CD14-positive monocyte (primary cell): ENCODE results near the gene NTNG1. TPM values are rescaled to one million over a fixed set of nuclear protein-coding genes. Genes with fewer than 3 reads are reported as not detected.

Experiments
- DNase-seq, 3 donors: peaks; one replicate each; pipeline ENCODE4 v3.0.0-alpha.2; 2011 to 2022
- H2AFZ ChIP-seq: 2 replicates; pipeline ENCODE4 v1.6.0; 2012; ENCODE audit warnings: mild to moderate bottlenecking, low read depth, low read length, inconsistent platforms; ENCODE audit not compliant: insufficient read depth, poor library complexity, severe bottlenecking
- H3K27ac ChIP-seq, 2 donors: 1 replicate in 1 of 2; 2 replicates in 1 of 2; pipeline ENCODE4 v1.5.1; 2012 to 2013; ENCODE audit warnings: low read length in 2 of 2, control low read depth in 1 of 2, inconsistent platforms in 1 of 2, low read depth in 1 of 2, mild to moderate bottlenecking in 1 of 2
- H3K27me3 ChIP-seq, 2 donors: one replicate each; pipeline versions ENCODE4 v1.6.0 to v1.6.1; 2011 to 2013; ENCODE audit warnings: low read length in 2 of 2; ENCODE audit not compliant: control insufficient read depth in 2 of 2, insufficient read depth in 2 of 2
- H3K36me3 ChIP-seq, 2 donors: replicated peaks in 1 of 2; 1 replicate in 1 of 2; 2 replicates in 1 of 2; pipeline versions ENCODE4 v1.5.1 to v1.6.1; 2012 to 2013; ENCODE audit warnings: low read length in 2 of 2, control low read depth in 1 of 2, inconsistent platforms in 1 of 2, mild to moderate bottlenecking in 1 of 2; ENCODE audit not compliant: insufficient read depth in 2 of 2, control insufficient read depth in 1 of 2
- H3K4me1 ChIP-seq, 2 donors: 1 replicate in 1 of 2; 2 replicates in 1 of 2; pipeline versions ENCODE4 v1.5.1 to v1.6.1; 2012 to 2013; ENCODE audit warnings: low read length in 2 of 2, control low read depth in 1 of 2, inconsistent platforms in 1 of 2, mild to moderate bottlenecking in 1 of 2, moderate library complexity in 1 of 2; ENCODE audit not compliant: insufficient read depth in 2 of 2, control insufficient read depth in 1 of 2
- H3K4me2 ChIP-seq: replicated peaks from 2 replicates; pipeline ENCODE3; 2012; ENCODE audit warnings: low read length, moderate library complexity, mild to moderate bottlenecking; ENCODE audit not compliant: poor library complexity, severe bottlenecking; ENCODE audit errors: extremely low read depth
- H3K4me3 ChIP-seq, 3 experiments: fragments of 200-600 bp in 1 of 3; sonication (generic) in 1 of 3; replicated peaks in 1 of 3; 1 replicate in 2 of 3; 2 replicates in 1 of 3; pipeline ENCODE4 v1.5.1; 2011 to 2013; ENCODE audit warnings: low read length in 3 of 3, mild to moderate bottlenecking in 3 of 3, control low read depth in 2 of 3, low read depth in 2 of 3, inconsistent platforms in 1 of 3, moderate library complexity in 1 of 3
- H3K79me2 ChIP-seq: 2 replicates; pipeline ENCODE4 v1.6.0; 2012; ENCODE audit warnings: mild to moderate bottlenecking, control low read depth, inconsistent platforms, low read length, moderate library complexity; ENCODE audit not compliant: insufficient read depth
- H3K9ac ChIP-seq: 2 replicates; pipeline ENCODE4 v1.6.0; 2017; ENCODE audit warnings: low read length, mild to moderate bottlenecking; ENCODE audit not compliant: insufficient read depth, poor library complexity, severe bottlenecking
- H3K9me3 ChIP-seq, 2 donors: replicated peaks in 1 of 2; 1 replicate in 1 of 2; 2 replicates in 1 of 2; pipeline versions ENCODE4 v1.5.1 to v1.6.1; 2012 to 2013; ENCODE audit warnings: low read length in 2 of 2, control low read depth in 1 of 2; ENCODE audit not compliant: control insufficient read depth in 1 of 2, insufficient read depth in 1 of 2
- H4K20me1 ChIP-seq: 2 replicates; pipeline ENCODE4 v1.6.0; 2012; ENCODE audit warnings: mild to moderate bottlenecking, low read length, control low read depth, moderate library complexity; ENCODE audit not compliant: insufficient read depth
- H3K27ac Mint-ChIP-seq, 7 donors: one replicate each; pipeline ENCODE4 v1.8.0; 2020; ENCODE audit warnings: mild to moderate bottlenecking in 7 of 7, mixed read lengths in 7 of 7, moderate library complexity in 6 of 7, inconsistent platforms in 2 of 7
- H3K27me3 Mint-ChIP-seq, 3 donors: one replicate each; pipeline ENCODE4 v1.8.0; 2021 to 2022; ENCODE audit warnings: low read depth in 3 of 3, mild to moderate bottlenecking in 3 of 3, mixed read lengths in 3 of 3, moderate library complexity in 3 of 3, inconsistent platforms in 1 of 3
- H3K36me3 Mint-ChIP-seq, 2 donors: one replicate each; pipeline ENCODE4 v1.8.0; 2020; ENCODE audit warnings: mixed read lengths in 2 of 2, inconsistent platforms in 1 of 2, mild to moderate bottlenecking in 1 of 2
- H3K4me1 Mint-ChIP-seq: one replicate; pipeline ENCODE4 v1.8.0; 2020; ENCODE audit warnings: mild to moderate bottlenecking, mixed read lengths
- H3K4me3 Mint-ChIP-seq, 2 donors: one replicate each; pipeline ENCODE4 v1.8.0; 2020; ENCODE audit warnings: mild to moderate bottlenecking in 2 of 2, mixed read lengths in 2 of 2, moderate library complexity in 1 of 2
- H3K9me3 Mint-ChIP-seq, 7 donors: one replicate each; pipeline ENCODE4 v1.8.0; 2020 to 2022; ENCODE audit warnings: mixed read lengths in 7 of 7, mild to moderate bottlenecking in 6 of 7, moderate library complexity in 6 of 7, inconsistent platforms in 2 of 7
- CTCF ChIP-seq: fragments of 200-600 bp; IDR thresholded peaks from one replicate; pipeline ENCODE4 v1.8.0; 2022; ENCODE audit warnings: antibody characterized with exemption, mild to moderate bottlenecking
- WGBS: methylation state at CpG from one replicate; pipeline ENCODE4 v1.1.5; 2013; ENCODE audit warnings: missing lambda C conversion rate; ENCODE audit not compliant: insufficient coverage; 5-methylcytosine and 5-hydroxymethylcytosine counted together
- intact Hi-C, 2 donors: fragments of 100-400 bp; cut with micrococcal nuclease; formaldehyde crosslinking; loops; one replicate each; pipeline versions ENCODE4 v1.15.0 to v1.15.1; 2023
- polyA plus RNA-seq, 3 donors: library from polyadenylated mRNA; depleted of rRNA in 1 of 3; unstranded in 2 of 3; stranded (reverse) in 1 of 3; fragments of 300-500 nt in 2 of 3; fragments of >200 nt in 1 of 3; fragmentation: Illumina TruSeq in 2 of 3; gene quantifications; 1 replicate in 2 of 3; 2 replicates in 1 of 3; pipeline ENCODE4 v1.2.3, GENCODE V29; 2012 to 2021

Gene NTNG1
- polyA plus RNA-seq, 3 donors, result not detected

DNA sequence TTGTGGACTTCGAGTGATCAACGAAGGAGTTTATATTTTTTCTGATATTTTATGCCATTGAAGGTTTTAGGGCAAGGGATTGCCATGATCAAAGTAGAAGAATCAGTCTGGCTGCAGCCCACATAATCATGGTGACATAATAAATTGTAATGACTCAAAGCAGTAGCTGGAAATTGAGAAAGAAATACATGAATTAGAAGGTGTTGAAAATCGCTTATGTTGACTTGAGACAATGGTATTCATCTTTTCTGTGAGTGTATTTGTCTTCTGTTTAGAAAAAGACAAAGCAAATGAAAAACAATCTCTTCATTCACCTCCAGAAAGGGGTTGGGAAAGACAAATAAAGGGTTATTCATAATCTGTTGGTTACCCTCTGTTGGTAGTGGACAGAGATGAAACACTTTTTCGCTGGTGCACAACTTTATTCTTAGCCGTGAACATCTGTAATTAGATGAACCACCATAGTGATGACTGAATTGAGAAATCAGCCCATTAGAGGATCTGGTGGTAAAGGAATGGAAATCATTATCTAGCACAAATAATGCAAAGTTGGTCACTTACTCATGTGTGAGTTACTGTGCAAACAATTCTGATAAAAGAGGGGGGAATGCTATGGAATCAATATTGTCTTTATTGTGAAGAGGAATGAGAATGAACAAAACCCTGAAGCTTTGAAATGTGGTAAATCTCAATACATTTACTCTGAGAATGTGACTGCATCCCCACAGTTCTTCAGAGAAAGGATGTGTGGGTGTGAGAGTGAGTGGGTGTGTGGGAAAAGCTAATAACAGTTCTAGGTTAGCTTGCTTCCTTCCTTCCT, 121.8 kb downstream of the NTNG1 start:
- TF ChIP-seq CTCF, result no peak
- Mint-ChIP-seq H3K4me3 (no peak overlapping the region), H3K36me3 (no peaks in the 10 kb centered on the region), H3K27me3 (no peaks in the 10 kb centered on the region), H3K9me3 (peaks cover 0 to 3% (median 2%) of the 10 kb centered on the region in 7 donors), H3K4me1 (no peaks in the 10 kb centered on the region), H3K27ac (no peak overlapping the region)
- intact Hi-C loops, result no loop called here
- Histone ChIP-seq H3K4me2 (no peak overlapping the region), H2AFZ (no peak overlapping the region), H3K36me3 (no peaks in the 10 kb centered on the region), H3K4me1 (no peaks in the 10 kb centered on the region), H3K4me3 (no peak overlapping the region), H4K20me1 (no peaks in the 10 kb centered on the region), H3K79me2 (no peaks in the 10 kb centered on the region), H3K27ac (no peak overlapping the region), H3K9ac (no peak overlapping the region), H3K27me3 (no peaks in the 10 kb centered on the region), H3K9me3 (no peaks in the 10 kb centered on the region)
- 100% methylated on average over 2 of the region's 5 CpGs for WGBS
- no peak for DNase-seq

- no peak overlapping the region for H3K4me3 ChIP-seq
- H3K79me2 ChIP-seq, result no peaks in the 10 kb centered on the region
- intact Hi-C loops, result no loop called here
- no peaks in the 10 kb centered on the region for H3K9me3 ChIP-seq
- no peaks in the 10 kb centered on the region for H3K27me3 Mint-ChIP-seq
- TF ChIP-seq CTCF, result no peak
- H2AFZ ChIP-seq, result no peak overlapping the region
- no peaks in the 10 kb centered on the region for H3K27me3 ChIP-seq
- H3K9ac ChIP-seq, result no peak overlapping the region
- no peaks in the 10 kb centered on the region for H3K36me3 Mint-ChIP-seq
- peaks cover 0 to 3% (median 2%) of the 10 kb centered on the region in 7 donors for H3K9me3 Mint-ChIP-seq
- H3K27ac Mint-ChIP-seq, result no peak overlapping the region
- H3K27ac ChIP-seq, result no peak overlapping the region
- H3K4me3 Mint-ChIP-seq, result no peak overlapping the region
- no peaks in the 10 kb centered on the region for H3K36me3 ChIP-seq
- no peaks in the 10 kb centered on the region for H3K4me1 Mint-ChIP-seq
- no CpG with 5 or more reads among the region's 1 CpG for WGBS
- no peak for DNase-seq
- H3K4me1 ChIP-seq, result no peaks in the 10 kb centered on the region
- H3K4me2 ChIP-seq, result no peak overlapping the region
- H4K20me1 ChIP-seq, result no peaks in the 10 kb centered on the region
Observed at GRCh38 chr1:107263291-107263915, 122.6 kb downstream of the NTNG1 start.
